GM19240 (cell line): ENCODE data around the gene MAGI2.

Source experiments
- DNase-seq: peaks from one replicate; pipeline ENCODE4 v3.0.0; 2011; ENCODE audit warnings: low spot score; ENCODE audit not compliant: insufficient read length

MAGI2 gene

GRCh38 chr7:78749052-78749746 lies 704.3 kb downstream of the MAGI2 start:
- no peak for DNase-seq

- no peak for DNase-seq
Measured at GRCh38 chr7:78747592-78747991, 705.9 kb downstream of the MAGI2 start.

- DNase-seq, result no peak
Measured at GRCh38 chr7:78746301-78746700, 707.2 kb downstream of the MAGI2 start.

- DNase-seq, result no peak
Measured at GRCh38 chr7:78742694-78743093, 710.8 kb downstream of the MAGI2 start.

- no peak for DNase-seq
Measured at GRCh38 chr7:78736548-78736947, 716.9 kb downstream of the MAGI2 start.

GRCh38 chr7:78734626-78735025 lies 718.8 kb downstream of the MAGI2 start:
- DNase-seq, result no peak

GRCh38 chr7:78720066-78720465 lies 733.4 kb downstream of the MAGI2 start:
- DNase-seq, result no peak

GRCh38 chr7:78718212-78718611 lies 735.3 kb downstream of the MAGI2 start:
- no peak for DNase-seq

GRCh38 chr7:78716876-78717275 lies 736.6 kb downstream of the MAGI2 start:
- DNase-seq, result no peak

GRCh38 chr7:78714356-78714755 lies 739.1 kb downstream of the MAGI2 start:
- no peak for DNase-seq

GRCh38 chr7:78712111-78712510 lies 741.4 kb downstream of the MAGI2 start:
- DNase-seq, result no peak

GRCh38 chr7:78709658-78710057 lies 743.8 kb downstream of the MAGI2 start:
- DNase-seq, result no peak

- DNase-seq, result no peak
Measured at GRCh38 chr7:78704504-78704903, 749.0 kb downstream of the MAGI2 start.

- DNase-seq, result no peak
Measured at GRCh38 chr7:78703391-78703790, 750.1 kb downstream of the MAGI2 start.

- DNase-seq, result no peak
Measured at GRCh38 chr7:78702770-78703169, 750.7 kb downstream of the MAGI2 start.

GRCh38 chr7:78695826-78696225 lies 757.6 kb downstream of the MAGI2 start:
- no peak for DNase-seq

GRCh38 chr7:78691584-78691983 lies 761.9 kb downstream of the MAGI2 start:
- DNase-seq, result no peak

- DNase-seq, result no peak
Measured at GRCh38 chr7:78690174-78690573, 763.3 kb downstream of the MAGI2 start.

GRCh38 chr7:78688376-78688775 lies 765.1 kb downstream of the MAGI2 start:
- no peak for DNase-seq

GRCh38 chr7:78686189-78686588 lies 767.3 kb downstream of the MAGI2 start:
- DNase-seq, result no peak

GRCh38 chr7:78684201-78684600 lies 769.3 kb downstream of the MAGI2 start:
- DNase-seq, result no peak

- no peak for DNase-seq
Measured at GRCh38 chr7:78683566-78683965, 769.9 kb downstream of the MAGI2 start.

- DNase-seq, result no peak
Measured at GRCh38 chr7:78679112-78679876, 774.2 kb downstream of the MAGI2 start.
